KMS-11 (cell line): ENCODE data around the gene DNAH10.

Experiments
- H2AFZ ChIP-seq: fragments of 200-600 bp; sonication (generic); 2 replicates; pipeline ENCODE4 v1.6.1; 2016; ENCODE audit warnings: antibody characterized with exemption, mixed run types, low read depth
- H3K27ac ChIP-seq: fragments of 200-600 bp; sonication (generic); 2 replicates; pipeline ENCODE4 v1.6.1; 2016; ENCODE audit warnings: mild to moderate bottlenecking, mixed run types
- H3K27me3 ChIP-seq: fragments of 200-600 bp; sonication (generic); 2 replicates; pipeline ENCODE4 v1.6.1; 2017; ENCODE audit warnings: mild to moderate bottlenecking, low read depth, mixed run types, moderate library complexity; ENCODE audit not compliant: insufficient read depth
- H3K36me3 ChIP-seq: fragments of 200-600 bp; sonication (generic); 2 replicates; pipeline ENCODE4 v1.6.1; 2017; ENCODE audit warnings: mild to moderate bottlenecking, mixed run types; ENCODE audit not compliant: insufficient read depth
- H3K4me1 ChIP-seq: fragments of 200-600 bp; sonication (generic); 2 replicates; pipeline ENCODE4 v1.6.1; 2016; ENCODE audit warnings: mild to moderate bottlenecking, low read depth, mixed run types; ENCODE audit not compliant: poor library complexity, severe bottlenecking
- H3K4me2 ChIP-seq: fragments of 200-600 bp; sonication (generic); 2 replicates; pipeline ENCODE4 v1.7.0; 2016; ENCODE audit warnings: mild to moderate bottlenecking, mixed run types
- H3K4me3 ChIP-seq: fragments of 200-600 bp; sonication (generic); IDR thresholded peaks from 2 replicates; pipeline ENCODE4 v1.6.1; 2017; ENCODE audit warnings: low read depth, low read length, mixed read lengths; ENCODE audit not compliant: insufficient read depth
- H3K79me2 ChIP-seq: fragments of 200-600 bp; sonication (generic); 2 replicates; pipeline ENCODE4 v1.6.1; 2016; ENCODE audit warnings: low read depth, mixed run types; ENCODE audit not compliant: insufficient read depth
- H3K9ac ChIP-seq: fragments of 200-600 bp; sonication (generic); 2 replicates; pipeline ENCODE4 v1.6.1; 2016; ENCODE audit warnings: mild to moderate bottlenecking, mixed run types
- H4K20me1 ChIP-seq: fragments of 200-600 bp; sonication (generic); 2 replicates; pipeline ENCODE4 v1.6.1; 2016; ENCODE audit warnings: mild to moderate bottlenecking, mixed run types; ENCODE audit not compliant: insufficient read depth
- CTCF ChIP-seq: fragments of 200-600 bp; sonication (generic); conservative IDR thresholded peaks from 2 replicates; pipeline ENCODE4 v1.6.1; 2017; ENCODE audit warnings: low read depth, mild to moderate bottlenecking, antibody characterized with exemption, low read length, moderate library complexity, mixed read lengths

The DNAH10 gene

DNA sequence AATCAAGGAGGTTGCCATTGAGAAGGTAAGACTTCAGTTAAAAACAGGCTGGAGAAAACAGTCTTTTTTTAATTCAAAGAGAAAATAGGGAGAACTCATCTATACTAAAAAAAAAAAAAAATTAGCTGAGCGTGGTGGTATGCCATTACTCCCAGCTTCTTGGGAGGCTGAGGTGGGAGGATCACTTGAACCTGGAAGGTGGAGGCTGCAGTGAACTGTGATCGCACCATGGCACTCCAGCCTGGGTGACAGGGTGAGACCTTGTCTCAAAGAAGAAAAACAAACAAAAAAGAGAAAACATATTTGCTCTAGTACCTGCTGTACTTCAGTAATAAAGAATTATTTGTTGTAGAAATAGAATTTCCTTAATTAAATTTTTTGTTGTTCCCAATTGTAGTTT is 68.6 kb downstream of the DNAH10 start:
- no peak for TF ChIP-seq CTCF
- Histone ChIP-seq H3K4me3 (no peak overlapping the region), H3K9ac (no peak overlapping the region), H3K27me3 (no peaks in the 10 kb centered on the region), H2AFZ (no peak overlapping the region), H3K79me2 (no peaks in the 10 kb centered on the region), H4K20me1 (no peaks in the 10 kb centered on the region), H3K4me2 (no peak overlapping the region), H3K27ac (no peak overlapping the region), H3K4me1 (no peaks in the 10 kb centered on the region), H3K36me3 (no peaks in the 10 kb centered on the region)

GRCh38 chr12:123832052-123832451 is 70.0 kb downstream of the DNAH10 start:
- Histone ChIP-seq H2AFZ (no peak overlapping the region), H3K27me3 (no peaks in the 10 kb centered on the region), H3K79me2 (no peaks in the 10 kb centered on the region), H3K4me2 (no peak overlapping the region), H4K20me1 (no peaks in the 10 kb centered on the region), H3K27ac (no peak overlapping the region), H3K4me3 (no peak overlapping the region), H3K36me3 (no peaks in the 10 kb centered on the region), H3K9ac (no peak overlapping the region), H3K4me1 (no peaks in the 10 kb centered on the region)
- TF ChIP-seq CTCF, result no peak

- Histone ChIP-seq H3K4me1 (no peaks in the 10 kb centered on the region), H2AFZ (no peak overlapping the region), H3K27me3 (no peaks in the 10 kb centered on the region), H3K79me2 (no peaks in the 10 kb centered on the region), H3K9ac (no peak overlapping the region), H3K36me3 (no peaks in the 10 kb centered on the region), H3K4me2 (no peak overlapping the region), H4K20me1 (no peaks in the 10 kb centered on the region), H3K4me3 (no peak overlapping the region), H3K27ac (no peak overlapping the region)
- TF ChIP-seq CTCF, result no peak
Measured at GRCh38 chr12:123833830-123834229, 71.7 kb downstream of the DNAH10 start.

- Histone ChIP-seq H3K4me2 (no peak overlapping the region), H2AFZ (no peak overlapping the region), H3K27me3 (no peaks in the 10 kb centered on the region), H4K20me1 (no peaks in the 10 kb centered on the region), H3K9ac (no peak overlapping the region), H3K36me3 (no peaks in the 10 kb centered on the region), H3K4me1 (no peaks in the 10 kb centered on the region), H3K79me2 (no peaks in the 10 kb centered on the region), H3K4me3 (no peak overlapping the region), H3K27ac (no peak overlapping the region)
- TF ChIP-seq CTCF, result no peak
Measured at GRCh38 chr12:123834845-123835244, 72.7 kb downstream of the DNAH10 start.

GRCh38 chr12:123836292-123836691 is 74.2 kb downstream of the DNAH10 start:
- Histone ChIP-seq H3K79me2 (no peaks in the 10 kb centered on the region), H3K9ac (no peak overlapping the region), H3K36me3 (no peaks in the 10 kb centered on the region), H3K27ac (no peak overlapping the region), H3K27me3 (no peaks in the 10 kb centered on the region), H4K20me1 (no peaks in the 10 kb centered on the region), H3K4me2 (no peak overlapping the region), H2AFZ (no peak overlapping the region), H3K4me3 (no peak overlapping the region), H3K4me1 (no peaks in the 10 kb centered on the region)
- TF ChIP-seq CTCF, result no peak
